Endothelial cell of umbilical vein (primary cell): ENCODE results near the gene TADA2A. TPM values are rescaled to one million over a fixed set of nuclear protein-coding genes. Genes with fewer than 3 reads are reported as not detected.

ENCODE experiments used
- BruUV-seq: library from RNA; stranded (reverse); fragments of 400-500 nt; replicated peaks from 2 replicates; lab custom pipeline; 2021; lab: Mats Ljungman, UMichigan
- CTCF ChIA-PET: fragments of 300-600, 350-600 bp; sonication (Branson Sonifier 250); formaldehyde crosslinking; loops from one replicate; lab custom pipeline; 2021; ENCODE audit warnings: antibody characterized with exemption, inconsistent platforms; lab: Charles Lee
- POLR2A ChIA-PET: fragments of 300-600, 350-600 bp; sonication (Branson Sonifier 250); formaldehyde crosslinking; loops from one replicate; lab custom pipeline; 2021; ENCODE audit warnings: antibody characterized with exemption, inconsistent platforms; lab: Charles Lee
- DNase-seq: peaks from one replicate; pipeline ENCODE4 v3.0.0-alpha.2; 2011; ENCODE audit warnings: low read depth, low spot score
- FAIRE-seq: peaks from 2 replicates; lab custom pipeline; 2011; peaks lifted over from hg19 to GRCh38; lab: Jason Lieb, UNC
- H2AFZ ChIP-seq: 2 replicates; pipeline ENCODE4 v1.6.0; 2012; ENCODE audit warnings: low read depth, low read length, control low read depth, inconsistent platforms
- H3K27ac ChIP-seq: 2 replicates; pipeline ENCODE4 v1.5.1; 2011; ENCODE audit warnings: low read depth, mild to moderate bottlenecking, control low read depth, low read length, moderate library complexity; ENCODE audit not compliant: insufficient read depth
- H3K27me3 ChIP-seq, 2 experiments: 2 replicates each; pipeline versions ENCODE4 v1.6.0 to v1.6.1; 2011; ENCODE audit warnings: low read length in 2 of 2, mixed read lengths in 1 of 2; ENCODE audit not compliant: control insufficient read depth in 2 of 2, insufficient read depth in 2 of 2
- H3K36me3 ChIP-seq, 2 experiments: 2 replicates in 1 of 2; 3 replicates in 1 of 2; pipeline ENCODE4 v1.5.1; 2011; ENCODE audit warnings: low read length in 2 of 2, mild to moderate bottlenecking in 1 of 2, moderate library complexity in 1 of 2; ENCODE audit not compliant: control insufficient read depth in 2 of 2, insufficient read depth in 2 of 2; ENCODE audit errors: extremely low read depth in 1 of 2
- H3K4me1 ChIP-seq: 3 replicates; pipeline ENCODE4 v1.5.1; 2011; ENCODE audit warnings: mild to moderate bottlenecking, low read length; ENCODE audit not compliant: control insufficient read depth, insufficient read depth; ENCODE audit errors: extremely low read depth
- H3K4me2 ChIP-seq: 2 replicates; pipeline ENCODE4 v1.6.1; 2011; ENCODE audit warnings: low read length, control low read depth, mixed read lengths; ENCODE audit not compliant: insufficient read depth
- H3K4me3 ChIP-seq, 3 experiments: fragments of 200-600 bp in 1 of 3; sonication (generic), shearing (Covaris generic) in 1 of 3; replicated peaks in 1 of 3; 2 replicates each; pipeline ENCODE4 v1.5.1; 2011 to 2016; ENCODE audit warnings: control low read depth in 3 of 3, low read length in 3 of 3, mild to moderate bottlenecking in 2 of 3, inconsistent platforms in 1 of 3, low read depth in 1 of 3, moderate library complexity in 1 of 3; ENCODE audit not compliant: insufficient read depth in 1 of 3
- H3K79me2 ChIP-seq: 2 replicates; pipeline ENCODE4 v1.6.0; 2012; ENCODE audit warnings: low read length, inconsistent platforms; ENCODE audit not compliant: control insufficient read depth, insufficient read depth
- H3K9ac ChIP-seq: replicated peaks from 2 replicates; pipeline ENCODE3; 2011; ENCODE audit warnings: low read length, control low read depth; ENCODE audit not compliant: insufficient read depth; ENCODE audit errors: extremely low read depth
- H3K9me1 ChIP-seq: replicated peaks from 3 replicates; pipeline ENCODE4 v1.6.0; 2011; ENCODE audit warnings: mild to moderate bottlenecking, low read length; ENCODE audit not compliant: control insufficient read depth, insufficient read depth; ENCODE audit errors: extremely low read depth
- H3K9me3 ChIP-seq: replicated peaks from 2 replicates; pipeline ENCODE4 v1.5.1; 2012; ENCODE audit warnings: low read length, inconsistent platforms; ENCODE audit not compliant: control insufficient read depth, insufficient read depth
- H4K20me1 ChIP-seq: replicated peaks from 2 replicates; pipeline ENCODE3; 2011; ENCODE audit warnings: mild to moderate bottlenecking, low read length; ENCODE audit not compliant: control insufficient read depth, insufficient read depth; ENCODE audit errors: extremely low read depth
- EZH2 ChIP-seq: IDR thresholded peaks from 2 replicates; pipeline ENCODE4 v1.6.1; 2012; ENCODE audit warnings: borderline replicate concordance, low read depth, mild to moderate bottlenecking, moderate library complexity, low read length, inconsistent platforms; ENCODE audit not compliant: severe bottlenecking
- FOS ChIP-seq: IDR thresholded peaks from 2 replicates; pipeline ENCODE4 v1.6.1; 2011; ENCODE audit warnings: mild to moderate bottlenecking, low read length, moderate library complexity, borderline replicate concordance; ENCODE audit not compliant: insufficient read depth
- GATA2 ChIP-seq: IDR thresholded peaks from 2 replicates; pipeline ENCODE4 v1.7.0; 2011; ENCODE audit warnings: low read depth, mild to moderate bottlenecking, moderate library complexity, mixed read lengths, low read length; ENCODE audit not compliant: insufficient read length, insufficient read depth
- JUN ChIP-seq: IDR thresholded peaks from 2 replicates; pipeline ENCODE4 v1.6.1; 2011; ENCODE audit warnings: borderline replicate concordance, low read depth; ENCODE audit not compliant: insufficient read length, insufficient read depth
- MYC ChIP-seq: IDR thresholded peaks from one replicate; pipeline ENCODE4 v1.6.1; 2011; ENCODE audit warnings: mild to moderate bottlenecking, low read depth, low read length
- POLR2A ChIP-seq: IDR thresholded peaks from 2 replicates; pipeline ENCODE4 v1.6.1; 2012; ENCODE audit warnings: low read depth, mild to moderate bottlenecking, control low read depth, low read length
- POLR2AphosphoS5 ChIP-seq: IDR thresholded peaks from 2 replicates; pipeline ENCODE4 v1.6.1; 2012; ENCODE audit warnings: low read depth, mild to moderate bottlenecking, control low read depth, low read length, moderate library complexity; ENCODE audit not compliant: insufficient read depth
- dilution Hi-C: fragments of 300-500 bp; cut with MboI; formaldehyde crosslinking; loops from one replicate; pipeline ENCODE4 v1.15.0; 2019; ENCODE audit warnings: low sequenced_read_pairs; ENCODE audit not compliant: extremely low pct_ligation_motif_present
- intact Hi-C: fragments of 100-400 bp; cut with micrococcal nuclease; formaldehyde crosslinking; loops from one replicate; pipeline ENCODE4 v1.10.0; 2022
- polyA plus RNA-seq, 4 experiments: library from polyadenylated mRNA; depleted of rRNA in 3 of 4; stranded (reverse) in 3 of 4; unstranded in 1 of 4; fragments of >200 nt; gene quantifications; 2 replicates each; pipeline versions ENCODE4 v1.2.1 to v1.2.3, GENCODE V29; 2011 to 2012; ENCODE audit warnings: missing spikeins in 1 of 4
- total RNA-seq: library from RNA; stranded (reverse); gene quantifications from 2 replicates; pipeline ENCODE4 v1.2.3, GENCODE V29; 2021
- TF ChIP-seq, protein P1 (sequence below), 2 donors: IDR thresholded peaks; 1 replicate in 1 of 2; 2 replicates in 1 of 2; pipeline ENCODE4 v1.5.1; 2011; ENCODE audit warnings: low read length in 2 of 2, mild to moderate bottlenecking in 2 of 2, moderate library complexity in 2 of 2, control low read depth in 1 of 2, inconsistent platforms in 1 of 2, low read depth in 1 of 2; ENCODE audit not compliant: insufficient read depth in 1 of 2; ENCODE audit errors: extremely low read depth in 1 of 2
- TF ChIP-seq, protein P2 (sequence below): IDR thresholded peaks from 2 replicates; pipeline ENCODE4 v1.6.1; 2011; ENCODE audit not compliant: insufficient read depth, insufficient read length

TADA2A gene
- total and polyA plus RNA-seq, 2 donors (not counting 3 experiments of a cell fraction or from before 2014, with no cell fraction given) = 9.9 to 22.4 TPM

DNA sequence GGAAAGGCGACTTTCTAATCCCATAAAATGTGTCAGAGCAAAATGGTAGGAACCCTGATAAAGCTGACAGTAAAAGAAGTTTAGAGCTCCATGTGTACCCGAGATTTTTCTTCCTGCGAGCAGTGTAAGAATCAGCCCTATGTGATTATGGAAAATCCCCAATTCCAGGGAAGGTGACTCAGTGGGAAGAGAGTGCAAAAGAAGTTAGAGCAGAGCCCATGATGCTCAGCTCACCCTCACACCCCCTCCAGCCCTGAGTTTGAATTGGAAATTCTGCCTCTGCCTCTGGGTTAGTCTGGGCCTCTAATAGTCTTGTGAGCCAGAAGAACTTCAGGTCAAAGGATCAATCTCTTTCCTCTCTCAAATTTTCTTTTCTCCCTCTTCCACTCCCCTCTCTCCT is 18.4 kb upstream of the TADA2A start:
- Histone ChIP-seq H3K27ac (no peak overlapping the region), H3K79me2 (no peaks in the 10 kb centered on the region), H3K4me1 (peaks cover 6% of the 10 kb centered on the region), H3K27me3 (no peaks in the 10 kb centered on the region), H3K4me3 (no peak overlapping the region), H3K9me3 (no peaks in the 10 kb centered on the region), H3K9me1 (no peaks in the 10 kb centered on the region), H3K4me2 (no peak overlapping the region), H3K36me3 (no peaks in the 10 kb centered on the region), H3K9ac (no peak overlapping the region), H2AFZ (no peak overlapping the region), H4K20me1 (no peaks in the 10 kb centered on the region)
- TF ChIP-seq EZH2 (no peak), GATA2 (no peak), JUN (no peak), POLR2A (no peak), POLR2AphosphoS5 (no peak), FOS (no peak), MYC (no peak)
- TF ChIP-seq, protein P1, sequence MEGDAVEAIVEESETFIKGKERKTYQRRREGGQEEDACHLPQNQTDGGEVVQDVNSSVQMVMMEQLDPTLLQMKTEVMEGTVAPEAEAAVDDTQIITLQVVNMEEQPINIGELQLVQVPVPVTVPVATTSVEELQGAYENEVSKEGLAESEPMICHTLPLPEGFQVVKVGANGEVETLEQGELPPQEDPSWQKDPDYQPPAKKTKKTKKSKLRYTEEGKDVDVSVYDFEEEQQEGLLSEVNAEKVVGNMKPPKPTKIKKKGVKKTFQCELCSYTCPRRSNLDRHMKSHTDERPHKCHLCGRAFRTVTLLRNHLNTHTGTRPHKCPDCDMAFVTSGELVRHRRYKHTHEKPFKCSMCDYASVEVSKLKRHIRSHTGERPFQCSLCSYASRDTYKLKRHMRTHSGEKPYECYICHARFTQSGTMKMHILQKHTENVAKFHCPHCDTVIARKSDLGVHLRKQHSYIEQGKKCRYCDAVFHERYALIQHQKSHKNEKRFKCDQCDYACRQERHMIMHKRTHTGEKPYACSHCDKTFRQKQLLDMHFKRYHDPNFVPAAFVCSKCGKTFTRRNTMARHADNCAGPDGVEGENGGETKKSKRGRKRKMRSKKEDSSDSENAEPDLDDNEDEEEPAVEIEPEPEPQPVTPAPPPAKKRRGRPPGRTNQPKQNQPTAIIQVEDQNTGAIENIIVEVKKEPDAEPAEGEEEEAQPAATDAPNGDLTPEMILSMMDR (IDR thresholded peaks at IDR 0.05; ENCODE audit: extremely low read depth in 1 of 2, insufficient read depth in 1 of 2, low read depth in 1 of 2, low read length in 2 of 2) = no peak
- TF ChIP-seq, protein P2, sequence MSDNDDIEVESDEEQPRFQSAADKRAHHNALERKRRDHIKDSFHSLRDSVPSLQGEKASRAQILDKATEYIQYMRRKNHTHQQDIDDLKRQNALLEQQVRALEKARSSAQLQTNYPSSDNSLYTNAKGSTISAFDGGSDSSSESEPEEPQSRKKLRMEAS = no peak
- dilution Hi-C loops (no loop called here), intact Hi-C loops (no loop called here)
- no TSS peak for BruUV-seq
- DNase-seq = no peak
- POLR2A ChIA-PET = no interaction called here
- CTCF ChIA-PET = interaction anchor here (0.6 to 12.2 kb wide), 5 partner anchors 9 to 262 kb away, joined by 3 to 123 read pairs (median 3); partner anchors contain the start of gene C17orf78
- no peak for FAIRE-seq
